HFF-Myc (cell line): ENCODE measurements around the gene CFAP300.

Experiments used
- DNase-seq: peaks from one replicate; pipeline ENCODE4 v3.0.0-alpha.2; 2011; ENCODE audit warnings: low read depth; ENCODE audit errors: extremely low read depth
- H3K4me3 ChIP-seq: replicated peaks from 2 replicates; pipeline ENCODE4 v1.5.1; 2011; ENCODE audit warnings: low read depth, mild to moderate bottlenecking, control low read depth, low read length
- CTCF ChIP-seq: IDR thresholded peaks from 2 replicates; pipeline ENCODE4 v1.5.1; 2012; ENCODE audit warnings: mild to moderate bottlenecking, low read depth, low read length, control low read depth; ENCODE audit errors: missing control alignments

CFAP300 gene

GRCh38 chr11:102010776-102011494, 36.3 kb upstream of the CFAP300 start:
- no peak overlapping the region for H3K4me3 ChIP-seq
- peak; percentile 63 for DNase-seq
- TF ChIP-seq CTCF: no peak

DNA sequence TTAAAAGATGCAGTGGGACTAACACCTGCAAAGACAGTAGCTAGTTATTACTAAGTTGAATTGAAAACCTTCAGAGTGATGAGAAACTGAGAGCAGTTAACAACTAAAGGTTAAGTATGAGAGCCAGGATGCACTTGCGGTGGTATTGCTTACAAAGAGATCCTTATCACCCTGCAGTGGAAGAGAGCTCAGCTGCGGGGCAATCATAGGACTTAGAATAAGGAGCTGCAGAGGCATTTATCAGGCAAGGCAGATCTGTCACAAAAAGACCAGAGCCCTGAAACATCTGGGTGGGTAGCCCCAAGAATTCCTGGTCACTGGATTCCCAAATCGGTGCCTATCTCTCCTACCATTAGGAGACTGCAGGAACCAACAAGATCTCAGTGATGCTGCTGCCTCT, 34.3 kb upstream of the CFAP300 start:
- H3K4me3 ChIP-seq: no peak overlapping the region
- TF ChIP-seq CTCF: no peak
- DNase-seq: no peak

GRCh38 chr11:102014756-102015155, 32.5 kb upstream of the CFAP300 start:
- no peak for TF ChIP-seq CTCF
- no peak overlapping the region for H3K4me3 ChIP-seq
- no peak for DNase-seq

DNA sequence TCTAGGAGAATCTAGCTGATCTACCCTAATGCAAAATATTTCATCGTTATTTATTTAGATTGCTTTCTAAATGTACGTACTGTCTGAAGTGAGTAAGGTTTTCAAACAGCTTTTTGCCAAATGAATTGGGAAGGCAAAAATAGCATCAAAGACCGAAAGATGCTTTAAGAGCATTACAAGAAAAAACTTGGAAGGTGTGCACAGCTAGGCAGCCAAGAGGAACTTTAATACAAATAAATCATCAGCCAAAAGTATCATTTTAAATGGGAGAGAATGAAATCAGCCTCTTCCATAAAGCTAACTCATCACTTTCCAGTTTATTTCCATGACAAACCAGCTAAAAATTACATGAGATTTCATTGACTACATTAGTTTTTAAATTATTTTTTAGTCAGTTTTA, 30.2 kb upstream of the CFAP300 start:
- no peak for DNase-seq
- TF ChIP-seq CTCF: no peak
- no peak overlapping the region for H3K4me3 ChIP-seq

GRCh38 chr11:102026217-102026616, 21.0 kb upstream of the CFAP300 start:
- H3K4me3 ChIP-seq: no peak overlapping the region
- no peak for TF ChIP-seq CTCF

DNA sequence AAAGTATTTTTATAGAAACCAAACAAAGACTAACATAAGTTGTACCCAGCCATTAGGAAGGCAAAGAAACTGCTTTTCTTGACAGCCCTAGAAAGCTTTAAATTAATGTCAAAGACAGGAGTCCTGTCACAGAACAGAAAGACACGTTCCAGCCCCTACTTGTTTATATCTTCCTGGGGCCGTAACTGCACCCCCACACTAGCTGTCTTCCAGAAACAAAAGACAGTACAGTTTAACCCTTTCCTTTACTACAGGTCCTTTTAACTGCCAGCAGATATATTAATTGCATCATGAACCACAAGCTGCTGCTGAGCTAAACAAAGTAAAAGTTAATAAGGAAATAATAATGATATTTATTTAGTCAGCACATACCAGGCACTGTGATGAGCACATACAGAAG, 20.3 kb upstream of the CFAP300 start:
- no peak for TF ChIP-seq CTCF
- DNase-seq: no peak
- no peak overlapping the region for H3K4me3 ChIP-seq

More at GRCh38 chr11:102026217-102026616, 21.0 kb upstream of the CFAP300 start:
- DNase-seq: no peak

DNA sequence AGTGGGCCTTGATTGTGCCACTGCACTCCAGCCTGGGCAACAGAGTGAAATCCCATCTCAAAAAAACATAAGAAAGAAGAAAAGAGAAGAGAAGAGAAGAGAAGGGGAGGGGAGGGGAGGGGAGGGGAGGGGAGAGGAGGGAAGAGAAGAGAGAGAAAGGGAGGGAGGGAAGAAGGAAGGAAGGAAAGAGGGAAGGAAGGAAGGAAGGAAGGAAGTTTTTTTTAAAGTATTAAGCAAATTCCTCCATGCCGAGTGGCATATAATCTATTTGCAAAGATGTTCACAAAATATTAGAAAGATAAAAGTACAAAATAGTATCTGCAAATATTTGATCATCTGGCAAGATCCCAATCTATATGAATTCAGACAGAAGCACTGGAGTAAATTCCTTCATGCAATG, 10.5 kb upstream of the CFAP300 start:
- no peak overlapping the region for H3K4me3 ChIP-seq
- TF ChIP-seq CTCF: no peak
- DNase-seq: no peak
